GM21447 (cell line): ENCODE measurements around the gene BLMH.
A peak's percentile ranks its signal among the peaks of the same experiment; 100 is the strongest.

Experiments
- ATAC-seq: cut with Tn5 transposase; IDR thresholded peaks from one replicate; pipeline ENCODE4 v1.9.1; 2021; ENCODE audit not compliant: unreplicated experiment

Gene BLMH

GRCh38 chr17:30291543-30292285 lies at the start of gene BLMH:
Gene BLMH (minus strand): TSS chr17:30291944. CDS start chr17:30291819, 125 bp downstream.
- peak; percentile 58 for ATAC-seq

- no peak for ATAC-seq
Observed at GRCh38 chr17:30340801-30341356, 49.1 kb upstream of the BLMH start.

- ATAC-seq, result no peak
Observed at GRCh38 chr17:30339086-30339485, 47.3 kb upstream of the BLMH start.

- ATAC-seq, result no peak
Observed at GRCh38 chr17:30337393-30337999, 45.8 kb upstream of the BLMH start.

- ATAC-seq, result no peak
Observed at GRCh38 chr17:30336369-30337171, 44.8 kb upstream of the BLMH start.

GRCh38 chr17:30334421-30334820 lies 42.7 kb upstream of the BLMH start:
- no peak for ATAC-seq

- no peak for ATAC-seq
Observed at GRCh38 chr17:30333503-30334360, 42.0 kb upstream of the BLMH start, which contains the start of gene TMIGD1. Gene TMIGD1 (minus strand): TSS chr17:30334057. CDS start chr17:30332133, 1,924 bp downstream.

GRCh38 chr17:30332057-30332542 lies 40.4 kb upstream of the BLMH start:
- peak; percentile 76 for ATAC-seq

GRCh38 chr17:30326809-30327208 lies 35.1 kb upstream of the BLMH start:
- ATAC-seq, result no peak

GRCh38 chr17:30324723-30325122 lies 33.0 kb upstream of the BLMH start:
- ATAC-seq, result no peak

GRCh38 chr17:30323895-30324319 lies 32.2 kb upstream of the BLMH start:
- ATAC-seq, result no peak

- ATAC-seq, result no peak
Observed at GRCh38 chr17:30323262-30323894, 31.6 kb upstream of the BLMH start.

GRCh38 chr17:30321314-30321713 lies 29.6 kb upstream of the BLMH start:
- no peak for ATAC-seq

- no peak for ATAC-seq
Observed at GRCh38 chr17:30318155-30318554, 26.4 kb upstream of the BLMH start.

GRCh38 chr17:30316736-30317135 lies 25.0 kb upstream of the BLMH start:
- no peak for ATAC-seq

- no peak for ATAC-seq
Observed at GRCh38 chr17:30315106-30315505, 23.4 kb upstream of the BLMH start.

GRCh38 chr17:30314474-30314873 lies 22.7 kb upstream of the BLMH start:
- no peak for ATAC-seq

- ATAC-seq, result no peak
Observed at GRCh38 chr17:30312226-30312625, 20.5 kb upstream of the BLMH start.

GRCh38 chr17:30310562-30310961 lies 18.8 kb upstream of the BLMH start:
- ATAC-seq, result no peak

- ATAC-seq, result no peak
Observed at GRCh38 chr17:30309591-30309990, 17.8 kb upstream of the BLMH start.
